ENCODE data around the gene SHANK2. TPM values are rescaled to one million over a fixed set of nuclear protein-coding genes. Genes with fewer than 3 reads are reported as not detected.

Gene SHANK2
- total RNA-seq: 6.2 TPM
- 3.0 TPM for polyA plus RNA-seq

DNA sequence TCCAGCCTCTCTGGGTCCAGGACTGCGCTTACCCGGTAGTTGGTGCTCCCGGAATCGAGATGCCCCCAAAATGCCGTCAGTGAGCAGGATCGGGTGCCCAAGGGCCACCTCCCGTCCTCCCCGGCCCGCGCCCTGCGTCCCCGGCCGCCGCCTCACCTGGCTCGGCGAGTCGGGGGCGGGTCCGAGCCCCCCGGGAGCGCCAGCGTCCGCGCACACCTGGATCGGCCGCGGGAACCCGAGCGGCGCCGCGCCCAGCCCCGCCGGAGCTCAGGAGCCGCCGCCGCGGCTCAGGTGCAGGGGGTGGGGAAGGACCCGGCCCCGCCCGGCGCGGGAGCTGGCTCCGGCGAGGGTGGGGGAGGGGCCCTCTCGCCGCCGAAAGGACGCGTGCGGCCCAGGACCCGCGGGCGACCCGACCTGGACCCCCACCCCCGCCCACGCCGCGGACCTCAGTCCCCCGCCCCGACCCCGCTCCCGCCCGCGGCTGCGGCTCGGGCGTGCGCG, at the start of gene SHANK2:
SHANK2 (minus strand) TSS at position 309 of the 501 bp plus-strand sequence. CDS start 105,251 bp downstream, outside the sequence.
- Histone ChIP-seq H3K4me1 (ENCODE audit: insufficient read depth) (peaks cover 4% of the 10 kb centered on the region), H3K36me3 (ENCODE audit: insufficient read depth) (no peaks in the 10 kb centered on the region), H3K4me3 (ENCODE audit: low read depth, low read length) (peak within 1 kb of the TSS; percentile 50), H3K27ac (ENCODE audit: low read depth) (no peak within 1 kb of the TSS)
- DNase-seq (ENCODE audit: extremely low spot score): no peak
- 1% methylated on average over 70 of the region's 70 CpGs for WGBS

DNA sequence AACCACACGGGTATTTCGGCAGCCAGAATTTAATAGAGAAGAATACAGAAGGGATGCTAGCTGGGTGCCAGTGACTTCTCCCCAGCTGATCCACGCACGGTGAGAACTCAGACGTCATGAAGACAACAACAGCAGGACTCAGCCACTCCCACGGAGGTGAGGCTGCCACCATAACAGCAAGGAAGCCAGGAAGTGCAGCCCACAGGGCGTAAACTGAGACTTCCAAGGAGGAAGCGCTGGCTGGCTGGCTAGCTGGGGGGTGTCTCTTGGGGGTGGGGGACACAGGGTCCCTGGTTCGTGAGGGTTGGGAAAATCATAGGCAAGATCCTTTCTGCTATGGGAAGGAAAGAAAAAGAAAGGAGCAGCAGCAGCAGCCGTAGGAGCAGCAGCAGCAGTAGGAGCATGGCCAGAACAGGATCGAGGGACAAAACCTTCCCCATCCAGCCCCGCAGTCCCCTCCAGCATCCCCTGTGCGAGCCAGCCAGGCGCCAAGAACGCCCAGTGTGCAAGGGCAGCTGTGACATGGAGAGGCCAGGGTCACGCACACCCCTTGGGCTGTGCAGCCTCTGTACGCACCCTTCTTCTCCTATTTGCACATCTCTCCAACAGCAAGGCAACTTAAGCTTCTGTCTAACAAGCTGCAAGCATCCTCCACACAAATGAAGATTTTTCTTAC, 49.6 kb upstream of the SHANK2 start:
- no peaks in the 10 kb centered on the region for H3K4me1 ChIP-seq (ENCODE audit: insufficient read depth)
- H3K27ac ChIP-seq (ENCODE audit: low read depth): no peak overlapping the region
- H3K4me3 ChIP-seq (ENCODE audit: low read depth, low read length): no peak overlapping the region
- no peaks in the 10 kb centered on the region for H3K36me3 ChIP-seq (ENCODE audit: insufficient read depth)
- no peak for DNase-seq (ENCODE audit: extremely low spot score)
- WGBS: 43% methylated on average over 17 of the region's 17 CpGs

DNA sequence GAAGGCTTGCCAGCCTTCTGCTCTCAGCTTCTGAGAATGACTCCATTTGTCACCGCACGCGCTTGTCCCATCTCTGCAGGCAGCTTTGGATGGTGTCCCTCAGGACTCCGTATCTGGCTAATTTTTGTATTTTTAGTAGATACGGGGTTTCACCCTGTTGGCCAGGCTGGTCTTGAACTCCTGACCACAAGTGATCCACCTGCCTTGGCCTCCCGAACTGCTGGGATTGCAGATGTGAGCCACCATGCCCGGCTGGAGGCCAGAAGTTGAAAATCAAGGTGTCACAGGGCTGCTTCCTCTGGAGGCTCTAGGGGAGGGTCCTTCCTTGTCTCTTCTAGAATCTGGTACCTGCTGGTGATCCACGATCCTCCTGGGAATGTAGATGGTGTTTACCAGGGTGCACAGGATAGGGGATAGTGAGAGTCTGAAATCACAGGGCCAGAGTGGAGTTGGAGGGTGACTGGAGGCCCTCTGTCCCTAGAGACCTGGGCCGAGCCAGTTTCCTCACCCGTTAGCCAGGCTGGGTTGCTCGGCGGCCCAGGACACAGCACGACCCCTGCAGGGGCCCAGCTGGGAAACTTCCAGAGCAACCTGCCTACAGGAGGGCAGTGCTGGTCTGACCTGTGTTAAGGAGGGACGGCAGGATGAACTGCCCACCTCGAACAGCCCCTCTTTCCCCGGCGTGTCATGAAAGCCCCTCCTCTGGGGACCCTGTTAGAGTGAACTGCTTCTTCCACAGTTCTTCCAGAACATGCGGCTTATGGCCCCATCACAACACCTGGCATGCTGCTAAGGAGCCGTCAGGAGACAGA, 48.9 kb upstream of the SHANK2 start:
- no peak for DNase-seq (ENCODE audit: extremely low spot score)
- Histone ChIP-seq H3K4me1 (ENCODE audit: insufficient read depth) (no peaks in the 10 kb centered on the region), H3K4me3 (ENCODE audit: low read depth, low read length) (no peak overlapping the region), H3K36me3 (ENCODE audit: insufficient read depth) (no peaks in the 10 kb centered on the region), H3K27ac (ENCODE audit: low read depth) (no peak overlapping the region)
- WGBS: 77% methylated on average over 19 of the region's 19 CpGs

GRCh38 chr11:71300187-71300586, 47.8 kb upstream of the SHANK2 start:
- H3K36me3 ChIP-seq (ENCODE audit: insufficient read depth): no peaks in the 10 kb centered on the region
- H3K4me3 ChIP-seq (ENCODE audit: low read depth, low read length): no peak overlapping the region
- WGBS: 78% methylated on average over 8 of the region's 8 CpGs
- no peaks in the 10 kb centered on the region for H3K4me1 ChIP-seq (ENCODE audit: insufficient read depth)
- H3K27ac ChIP-seq (ENCODE audit: low read depth): no peak overlapping the region
- no peak for DNase-seq (ENCODE audit: extremely low spot score)

GRCh38 chr11:71298761-71299181, 46.4 kb upstream of the SHANK2 start:
- WGBS: 88% methylated on average over 14 of the region's 14 CpGs
- Histone ChIP-seq H3K4me1 (ENCODE audit: insufficient read depth) (no peaks in the 10 kb centered on the region), H3K27ac (ENCODE audit: low read depth) (no peak overlapping the region), H3K4me3 (ENCODE audit: low read depth, low read length) (no peak overlapping the region), H3K36me3 (ENCODE audit: insufficient read depth) (no peaks in the 10 kb centered on the region)
- no peak for DNase-seq (ENCODE audit: extremely low spot score)

GRCh38 chr11:71298016-71298550, 45.7 kb upstream of the SHANK2 start:
- H3K27ac ChIP-seq (ENCODE audit: low read depth): no peak overlapping the region
- DNase-seq (ENCODE audit: extremely low spot score): no peak
- H3K4me3 ChIP-seq (ENCODE audit: low read depth, low read length): no peak overlapping the region
- 73% methylated on average over 8 of the region's 8 CpGs for WGBS
- no peaks in the 10 kb centered on the region for H3K36me3 ChIP-seq (ENCODE audit: insufficient read depth)
- H3K4me1 ChIP-seq (ENCODE audit: insufficient read depth): no peaks in the 10 kb centered on the region

DNA sequence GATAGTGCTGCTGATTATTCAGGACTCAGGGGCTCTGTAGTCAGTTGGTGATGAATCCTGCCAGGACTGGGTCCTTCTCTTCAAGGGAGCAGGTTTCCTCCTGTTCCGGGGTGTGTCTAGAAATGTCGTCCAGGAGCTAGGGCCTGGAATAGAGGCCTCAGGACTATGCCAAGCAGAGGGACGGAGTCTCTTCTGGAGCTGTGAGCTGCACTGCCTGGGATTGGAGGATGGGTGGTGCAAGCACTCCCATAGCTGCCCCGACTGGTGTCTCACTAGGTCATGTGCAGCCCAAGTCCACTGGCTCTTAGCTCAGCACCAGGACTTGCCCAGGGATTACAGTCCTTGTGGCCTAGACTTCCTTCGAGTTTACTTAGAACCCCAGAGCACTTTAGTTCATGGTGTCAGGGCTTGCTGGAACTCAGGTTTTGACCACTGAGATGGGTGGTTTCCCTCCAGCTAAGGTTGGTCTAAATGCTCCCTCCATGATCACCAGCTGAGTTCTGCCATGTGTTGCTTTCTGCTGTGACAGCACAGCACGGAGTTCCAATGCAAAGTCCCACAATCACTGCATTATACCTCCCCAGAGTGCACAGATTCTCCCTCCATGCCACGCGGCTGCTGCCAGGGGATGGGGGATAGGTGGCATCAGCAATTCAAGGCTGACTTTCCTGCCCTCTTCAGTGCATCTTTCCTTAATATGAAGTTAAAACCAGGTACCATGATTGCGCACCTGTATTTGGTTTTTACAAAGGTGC, 42.6 kb upstream of the SHANK2 start:
- DNase-seq (ENCODE audit: extremely low spot score): no peak
- Histone ChIP-seq H3K4me3 (ENCODE audit: low read depth, low read length) (no peak overlapping the region), H3K27ac (ENCODE audit: low read depth) (no peak overlapping the region), H3K4me1 (ENCODE audit: insufficient read depth) (no peaks in the 10 kb centered on the region), H3K36me3 (ENCODE audit: insufficient read depth) (no peaks in the 10 kb centered on the region)
- 88% methylated on average over 9 of the region's 9 CpGs for WGBS

GRCh38 chr11:71293961-71294782, 41.8 kb upstream of the SHANK2 start:
- no peaks in the 10 kb centered on the region for H3K36me3 ChIP-seq (ENCODE audit: insufficient read depth)
- H3K4me3 ChIP-seq (ENCODE audit: low read depth, low read length): no peak overlapping the region
- H3K27ac ChIP-seq (ENCODE audit: low read depth): no peak overlapping the region
- no peak for DNase-seq (ENCODE audit: extremely low spot score)
- WGBS: 74% methylated on average over 3 of the region's 3 CpGs
- no peaks in the 10 kb centered on the region for H3K4me1 ChIP-seq (ENCODE audit: insufficient read depth)

- DNase-seq (ENCODE audit: extremely low spot score): no peak
- WGBS: 50% methylated on average over 14 of the region's 14 CpGs
These were observed 34.6 kb upstream of the SHANK2 start for GRCh38 chr11:71286701-71287643.

DNA sequence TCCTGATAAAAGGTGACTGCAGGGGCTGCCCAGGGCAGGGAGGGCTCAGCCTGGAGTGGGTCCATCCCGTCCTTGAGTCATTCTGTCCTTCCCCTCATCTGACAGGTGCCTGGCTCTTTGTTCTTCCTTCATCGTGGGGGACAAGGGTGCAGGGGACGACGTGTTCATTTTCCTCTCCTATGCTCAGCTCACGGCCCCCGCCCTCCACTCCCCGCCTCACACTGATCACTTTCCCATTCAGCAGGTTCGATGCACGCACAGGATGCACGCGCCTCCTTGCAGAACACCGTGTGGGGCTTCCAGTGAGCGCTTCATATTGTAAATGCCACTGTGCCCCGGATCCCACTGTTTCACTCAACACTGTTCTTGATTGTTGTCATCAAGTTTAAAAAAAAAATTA, 32.7 kb upstream of the SHANK2 start:
- H3K4me1 ChIP-seq (ENCODE audit: insufficient read depth): no peaks in the 10 kb centered on the region
- WGBS: 91% methylated on average over 14 of the region's 14 CpGs
- DNase-seq (ENCODE audit: extremely low spot score): no peak
- H3K4me3 ChIP-seq (ENCODE audit: low read depth, low read length): no peak overlapping the region
- H3K36me3 ChIP-seq (ENCODE audit: insufficient read depth): no peaks in the 10 kb centered on the region
- H3K27ac ChIP-seq (ENCODE audit: low read depth): no peak overlapping the region

More at GRCh38 chr11:71286701-71287643, 34.6 kb upstream of the SHANK2 start:
- no peak overlapping the region for H3K27ac ChIP-seq (ENCODE audit: low read depth)
- no peak overlapping the region for H3K4me3 ChIP-seq (ENCODE audit: low read depth, low read length)
- no peaks in the 10 kb centered on the region for H3K4me1 ChIP-seq (ENCODE audit: insufficient read depth)
- no peaks in the 10 kb centered on the region for H3K36me3 ChIP-seq (ENCODE audit: insufficient read depth)

DNA sequence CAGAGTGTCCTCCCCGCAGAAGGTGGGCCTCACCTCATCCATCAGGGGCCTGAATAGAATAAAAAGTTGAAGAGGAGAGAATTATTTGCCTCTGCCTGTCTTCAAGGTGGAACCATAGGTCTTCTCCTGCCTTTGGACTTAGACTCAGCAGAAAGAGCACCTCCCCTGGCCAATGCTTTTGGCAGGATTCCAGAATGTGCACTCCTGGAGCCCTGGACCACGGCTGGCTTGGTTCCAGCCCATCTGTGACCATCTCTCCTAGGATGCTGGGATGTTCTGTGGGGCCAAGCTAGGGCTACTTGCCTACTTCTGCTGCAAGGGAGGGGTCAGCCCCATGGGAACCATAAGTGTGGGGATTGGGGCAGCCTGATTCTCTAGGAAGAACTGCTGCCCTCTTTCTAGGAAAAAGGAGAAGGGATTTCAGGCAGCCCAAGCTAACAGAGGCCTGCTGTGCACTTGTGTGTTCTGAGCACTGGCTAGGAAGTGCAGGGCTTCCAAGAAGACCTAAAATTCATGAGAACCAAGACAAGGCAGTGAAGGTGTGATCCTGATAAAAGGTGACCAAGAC, 32.2 kb upstream of the SHANK2 start:
- Histone ChIP-seq H3K36me3 (ENCODE audit: insufficient read depth) (no peaks in the 10 kb centered on the region), H3K4me3 (ENCODE audit: low read depth, low read length) (no peak overlapping the region), H3K4me1 (ENCODE audit: insufficient read depth) (no peaks in the 10 kb centered on the region), H3K27ac (ENCODE audit: low read depth) (no peak overlapping the region)
- 61% methylated on average over 2 of the region's 2 CpGs for WGBS
- DNase-seq (ENCODE audit: extremely low spot score): no peak
